Lower leg skin (tissue), 4 donors: ENCODE results near the gene PGF. TPM values are rescaled to one million over a fixed set of nuclear protein-coding genes. Genes with fewer than 3 reads are reported as not detected.

Source experiments
- DNase-seq, 2 donors: peaks; one replicate each; pipeline ENCODE4 v3.0.0-alpha.2; 2019; ENCODE audit warnings: low spot score in 2 of 2
- H3K4me3 ChIP-seq: fragments of 200-600 bp; sonication (generic); 2 replicates; pipeline ENCODE4 v1.5.1; 2017; ENCODE audit warnings: mild to moderate bottlenecking, low read depth; ENCODE audit not compliant: poor library complexity, severe bottlenecking
- POLR2A ChIP-seq, 2 donors: fragments of 450-650 bp; IDR thresholded peaks; one replicate each; pipeline ENCODE4 v1.6.1; 2016 to 2017; ENCODE audit warnings: antibody characterized with exemption in 2 of 2, mild to moderate bottlenecking in 1 of 2, moderate library complexity in 1 of 2
- WGBS, 2 donors: methylation state at CpG; one replicate each; pipeline ENCODE4 v1.1.5; 2018; 5-methylcytosine and 5-hydroxymethylcytosine counted together
- intact Hi-C: fragments of 100-400 bp; cut with DNase I; formaldehyde crosslinking; loops from one replicate; pipeline ENCODE4 v1.15.0; 2023; ENCODE audit warnings: low total_unique reads
- total RNA-seq, 4 donors: library from RNA; depleted of rRNA; stranded (reverse); fragments of >200 nt; gene quantifications; one replicate each; pipeline ENCODE4 v1.1.0, GENCODE V29; 2016
- TF ChIP-seq, protein P1 (sequence below), 3 donors: fragments of 450-650 bp; IDR thresholded peaks; one replicate each; pipeline ENCODE4 v1.5.1; 2016; ENCODE audit warnings: antibody characterized with exemption in 3 of 3, mild to moderate bottlenecking in 3 of 3, moderate library complexity in 2 of 3

PGF gene
- total RNA-seq, 4 donors from 2014 or later: 9.8 to 22.3 (median 14.0) TPM

DNA sequence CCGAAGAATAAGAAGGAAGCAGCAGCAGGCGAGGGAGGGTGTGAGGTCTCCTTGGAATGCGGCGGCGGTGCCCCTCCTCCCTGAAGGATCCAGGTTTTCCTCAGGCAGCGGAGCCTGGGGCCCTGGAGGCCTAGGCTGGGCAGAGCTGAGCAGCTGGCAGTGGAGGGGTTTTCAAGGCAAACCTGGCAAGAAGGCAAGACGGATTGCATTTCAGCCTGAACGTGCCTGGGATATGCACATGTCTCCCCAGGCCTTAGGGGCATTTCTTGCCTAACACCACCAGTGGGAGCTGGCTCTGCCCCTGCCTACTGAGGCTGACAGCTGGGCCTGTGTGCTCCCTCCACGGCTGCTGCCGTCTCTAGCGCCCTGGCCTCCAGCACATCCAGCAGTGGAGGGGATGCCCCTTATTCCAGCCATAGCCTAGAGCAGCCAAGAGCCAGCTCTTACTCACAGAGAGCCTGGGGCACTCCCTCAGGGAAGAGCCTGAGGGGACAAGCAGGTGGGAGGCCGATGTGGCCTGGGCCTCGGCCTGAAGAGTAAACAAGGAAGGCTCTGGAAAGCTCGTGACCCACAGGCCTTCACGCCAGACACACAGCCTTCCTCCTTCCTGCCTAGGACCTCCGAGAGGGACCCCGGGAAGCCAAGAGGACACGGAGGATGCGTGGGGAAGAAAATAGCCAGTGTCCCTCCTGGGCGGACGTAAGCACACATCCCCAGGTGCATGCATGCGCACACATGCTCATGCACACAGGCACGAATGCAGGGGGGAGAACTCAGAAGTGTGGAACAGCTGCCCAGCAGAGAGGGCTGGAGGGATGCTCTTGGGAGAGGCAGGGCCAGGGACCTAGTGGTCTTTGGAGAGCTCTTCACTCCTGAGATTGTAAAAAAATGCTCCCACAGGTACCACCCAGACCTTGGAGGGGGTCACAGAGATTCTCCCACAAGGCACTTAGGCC lies 24.3 kb upstream of the PGF start:
- DNase-seq: peak in 1 of 2 donors; percentile 81
- TF ChIP-seq POLR2A (IDR thresholded peaks at IDR 0.05): no peak
- TF ChIP-seq, protein P1, sequence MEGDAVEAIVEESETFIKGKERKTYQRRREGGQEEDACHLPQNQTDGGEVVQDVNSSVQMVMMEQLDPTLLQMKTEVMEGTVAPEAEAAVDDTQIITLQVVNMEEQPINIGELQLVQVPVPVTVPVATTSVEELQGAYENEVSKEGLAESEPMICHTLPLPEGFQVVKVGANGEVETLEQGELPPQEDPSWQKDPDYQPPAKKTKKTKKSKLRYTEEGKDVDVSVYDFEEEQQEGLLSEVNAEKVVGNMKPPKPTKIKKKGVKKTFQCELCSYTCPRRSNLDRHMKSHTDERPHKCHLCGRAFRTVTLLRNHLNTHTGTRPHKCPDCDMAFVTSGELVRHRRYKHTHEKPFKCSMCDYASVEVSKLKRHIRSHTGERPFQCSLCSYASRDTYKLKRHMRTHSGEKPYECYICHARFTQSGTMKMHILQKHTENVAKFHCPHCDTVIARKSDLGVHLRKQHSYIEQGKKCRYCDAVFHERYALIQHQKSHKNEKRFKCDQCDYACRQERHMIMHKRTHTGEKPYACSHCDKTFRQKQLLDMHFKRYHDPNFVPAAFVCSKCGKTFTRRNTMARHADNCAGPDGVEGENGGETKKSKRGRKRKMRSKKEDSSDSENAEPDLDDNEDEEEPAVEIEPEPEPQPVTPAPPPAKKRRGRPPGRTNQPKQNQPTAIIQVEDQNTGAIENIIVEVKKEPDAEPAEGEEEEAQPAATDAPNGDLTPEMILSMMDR (IDR thresholded peaks at IDR 0.05): no peak
- intact Hi-C loops: no loop called here
- no peak overlapping the region for H3K4me3 ChIP-seq
- 48 to 54% methylated on average over 23 of the region's 23 CpGs for WGBS, 2 donors

DNA sequence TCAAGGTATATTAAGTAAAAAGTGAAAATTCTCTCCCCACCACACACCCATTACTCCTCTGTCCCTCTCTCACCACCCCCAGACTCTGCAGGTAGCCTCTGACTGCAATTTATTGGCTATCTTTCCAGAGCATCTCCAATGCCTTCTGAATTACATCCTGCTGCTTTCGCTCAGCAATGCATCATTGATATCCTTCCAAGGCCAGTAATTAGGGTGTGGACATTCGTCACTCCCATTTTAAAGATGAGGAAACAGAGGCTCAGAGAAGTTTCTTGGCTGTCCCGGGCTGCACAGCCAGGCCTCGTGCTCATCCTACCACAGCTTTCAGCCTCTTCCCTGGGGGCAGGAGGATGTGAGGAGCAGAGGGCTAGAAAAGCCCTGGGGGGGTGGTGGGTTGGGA lies 23.6 kb upstream of the PGF start:
- no peak for TF ChIP-seq POLR2A (IDR thresholded peaks at IDR 0.05)
- TF ChIP-seq, protein P1 (IDR thresholded peaks at IDR 0.05): no peak
- intact Hi-C loops: no loop called here
- H3K4me3 ChIP-seq: no peak overlapping the region
- 48 to 61% methylated on average over 4 of the region's 4 CpGs for WGBS, 2 donors
- peak in 1 of 2 donors; percentile 40 for DNase-seq

DNA sequence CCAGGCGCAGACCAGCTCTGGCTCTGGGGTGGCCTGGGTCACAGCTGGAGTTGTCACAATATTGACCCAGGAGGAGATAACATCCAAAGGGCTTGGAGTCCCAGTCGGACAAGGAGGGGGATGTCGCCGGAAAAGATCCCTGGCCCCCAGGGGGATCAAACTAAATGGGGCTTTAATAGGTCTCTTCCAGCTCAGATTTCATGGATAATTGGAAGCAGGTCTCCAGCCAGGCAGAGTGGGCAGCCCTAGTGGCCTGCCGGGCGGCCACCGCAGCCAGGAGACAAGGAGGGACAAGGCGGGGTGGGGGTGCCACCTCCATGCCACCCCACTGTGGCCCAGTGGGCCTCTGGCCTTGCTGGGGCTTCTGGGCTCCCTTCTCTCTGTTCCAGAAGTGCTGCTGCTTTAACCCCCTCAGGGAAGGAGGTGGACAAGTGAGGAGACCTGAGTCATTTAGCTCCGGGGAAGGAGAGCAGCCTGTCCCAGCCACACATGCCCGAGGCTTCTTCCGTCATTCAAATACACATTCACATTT lies 23.1 kb upstream of the PGF start:
- no peak overlapping the region for H3K4me3 ChIP-seq
- WGBS, 2 donors: 82 to 83% methylated on average over 8 to 11 of the region's 11 CpGs
- intact Hi-C loops: no loop called here
- DNase-seq: peak in 1 of 2 donors; percentile 79
- TF ChIP-seq, protein P1 (IDR thresholded peaks at IDR 0.05): no peak
- TF ChIP-seq POLR2A (IDR thresholded peaks at IDR 0.05): no peak

DNA sequence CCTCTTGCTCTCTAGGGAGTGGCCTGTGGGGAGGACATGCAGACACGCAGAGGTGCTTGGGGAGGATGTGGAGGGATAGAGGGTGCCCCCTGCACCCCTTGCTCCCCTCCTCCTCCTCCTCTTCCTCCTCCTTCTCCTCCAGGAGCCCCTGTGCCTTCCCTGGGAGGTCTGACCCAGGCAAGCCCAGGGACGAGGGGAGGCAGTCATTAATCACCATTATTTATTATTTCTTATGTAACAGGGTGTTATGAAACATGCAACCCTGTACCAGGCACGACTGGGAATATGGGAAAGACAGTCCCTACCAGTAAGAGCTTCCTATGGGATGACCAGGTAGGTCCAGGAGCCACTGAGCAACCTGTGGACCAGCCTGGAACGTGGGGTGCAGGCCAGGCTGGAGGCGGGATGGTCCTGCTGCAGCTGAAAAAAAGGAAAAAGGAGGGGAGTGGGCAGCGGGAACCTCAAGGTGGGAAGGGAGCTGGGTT lies 22.5 kb upstream of the PGF start:
- intact Hi-C loops: no loop called here
- no peak for DNase-seq
- WGBS, 2 donors: 56 to 62% methylated on average over 6 of the region's 6 CpGs
- TF ChIP-seq POLR2A (IDR thresholded peaks at IDR 0.05): no peak
- TF ChIP-seq, protein P1 (IDR thresholded peaks at IDR 0.05): no peak
- H3K4me3 ChIP-seq: no peak overlapping the region

DNA sequence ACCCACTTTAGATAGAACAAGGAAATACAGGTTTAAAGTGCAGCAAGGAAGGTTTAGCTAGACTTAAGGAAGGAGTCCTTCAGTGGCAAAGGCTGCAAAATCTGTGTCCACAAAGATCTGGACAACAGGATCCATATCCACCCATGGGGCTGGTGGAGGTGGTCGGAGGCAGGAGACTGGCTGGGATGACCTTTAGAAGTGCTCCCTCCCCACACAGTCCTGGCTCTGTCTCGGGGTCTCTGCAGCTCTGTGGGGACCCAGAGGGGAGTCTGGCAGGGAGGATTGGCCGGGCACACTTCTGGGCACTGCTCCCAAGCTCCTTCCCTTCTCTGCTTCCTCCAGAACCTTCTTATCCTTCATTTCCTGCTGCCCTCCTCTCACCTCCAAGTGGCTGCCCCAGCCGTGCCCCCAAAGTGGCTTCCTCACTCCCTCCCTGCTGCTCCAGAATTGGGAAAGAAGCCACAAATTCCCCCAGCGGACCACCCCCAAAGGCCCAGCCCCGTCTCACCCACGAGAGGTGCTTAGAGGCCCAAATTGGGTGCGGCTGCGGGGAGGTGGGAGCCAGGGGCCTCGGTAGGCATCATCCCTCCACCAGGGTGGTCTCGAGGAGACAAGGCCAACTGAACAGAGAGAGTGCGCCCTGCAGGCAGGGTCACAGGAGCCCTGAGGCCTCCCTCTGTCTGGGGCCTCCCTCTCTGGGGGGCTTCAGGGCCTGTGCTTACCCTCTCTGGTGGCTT lies 21.9 kb upstream of the PGF start:
- intact Hi-C loops: no loop called here
- DNase-seq: peak in 1 of 2 donors; percentile 82
- no peak overlapping the region for H3K4me3 ChIP-seq
- WGBS, 2 donors: 81 to 83% methylated on average over 12 of the region's 12 CpGs
- TF ChIP-seq POLR2A (IDR thresholded peaks at IDR 0.05): no peak
- TF ChIP-seq, protein P1 (IDR thresholded peaks at IDR 0.05): no peak
